Activated CD4-positive, CD25-positive, alpha-beta regulatory T cell (primary cell): ENCODE data around the gene TANGO2.

Experiments
- DNase-seq, 4 experiments: peaks; one replicate each; lab custom pipeline; 2025; lab: John Stamatoyannopoulos, UW

Gene TANGO2

DNA sequence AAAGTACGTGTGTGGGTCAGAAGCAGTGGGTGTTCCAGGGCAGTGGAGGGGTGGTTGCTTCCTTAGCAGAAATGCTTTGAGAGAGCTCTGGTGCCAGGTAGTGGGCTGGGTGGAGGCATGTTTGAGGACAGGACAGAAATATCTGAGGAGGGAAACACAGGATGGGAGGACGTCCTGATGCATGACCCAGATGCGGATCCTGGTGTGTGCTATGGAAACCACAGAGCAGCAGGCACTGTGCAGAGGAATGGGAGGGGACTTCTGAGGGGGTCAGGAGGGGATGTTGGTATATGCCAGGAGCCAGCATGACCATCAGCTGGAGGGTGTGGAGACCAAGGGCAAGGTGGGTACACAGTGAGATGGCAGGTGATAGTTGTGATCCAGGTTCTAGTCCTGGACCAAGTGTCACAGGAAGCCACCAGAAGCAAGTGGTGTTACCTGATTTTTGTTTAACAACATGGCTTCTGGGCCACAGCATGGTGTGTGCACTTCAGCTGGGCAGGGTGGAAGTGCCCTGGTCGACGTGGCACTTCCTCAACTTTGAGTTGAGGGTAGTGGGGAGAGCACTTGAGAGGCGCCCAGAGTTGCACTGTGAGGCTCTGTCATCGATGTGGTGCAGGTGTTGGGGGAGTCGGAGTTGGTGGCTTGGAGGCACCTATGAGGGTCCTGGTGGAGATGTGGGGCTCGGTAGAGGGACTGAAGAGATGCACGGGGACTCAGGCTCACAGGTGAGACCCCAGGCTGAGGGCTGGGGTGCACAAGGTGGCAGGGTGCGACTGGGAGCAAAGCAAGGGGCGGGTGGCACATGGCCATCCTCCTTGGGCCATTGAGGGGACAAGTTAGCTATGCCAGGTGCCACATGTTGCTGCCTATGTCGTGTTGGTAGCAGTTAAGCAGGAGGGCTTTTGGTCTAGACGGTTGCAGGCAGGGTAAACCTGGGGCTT is 66.7 kb downstream of the TANGO2 start:
- DNase-seq, result no peak

- DNase-seq, result no peak
Measured at GRCh38 chr22:20088263-20088648, 67.3 kb downstream of the TANGO2 start.

DNA sequence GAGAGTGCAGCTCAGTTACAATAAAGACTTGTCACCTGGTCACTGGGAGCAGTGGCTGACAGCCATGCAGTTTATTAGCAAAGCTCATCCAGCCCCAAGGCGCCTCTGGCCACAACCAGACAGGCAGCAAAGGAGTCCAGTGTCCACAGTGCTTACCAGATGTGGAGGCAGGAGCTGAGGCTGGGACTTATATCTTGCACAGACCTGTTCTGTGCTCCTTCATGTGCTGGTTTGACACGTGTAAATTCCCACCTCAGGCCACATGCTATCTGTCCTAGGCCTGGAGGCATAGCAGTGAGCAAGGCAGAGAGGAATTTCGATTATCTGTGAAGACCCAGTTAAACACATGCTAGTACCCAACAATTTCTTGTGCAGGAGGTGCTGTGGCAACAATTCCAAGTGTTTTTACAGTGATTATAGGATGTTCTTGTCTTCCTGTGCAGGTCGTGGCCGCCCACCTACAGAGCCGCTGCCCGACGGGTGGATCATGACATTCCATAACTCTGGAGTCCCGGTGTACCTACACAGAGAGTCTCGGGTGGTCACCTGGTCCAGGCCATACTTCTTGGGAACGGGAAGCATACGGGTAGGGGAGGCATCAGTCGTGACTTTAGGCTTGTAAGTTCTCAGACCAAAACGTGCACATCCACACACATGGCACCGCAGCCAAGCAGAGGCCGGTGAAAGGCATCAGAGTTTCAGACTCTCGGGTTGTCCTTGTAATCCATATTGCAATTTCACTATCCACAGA is 68.5 kb downstream of the TANGO2 start:
- no peak for DNase-seq

DNA sequence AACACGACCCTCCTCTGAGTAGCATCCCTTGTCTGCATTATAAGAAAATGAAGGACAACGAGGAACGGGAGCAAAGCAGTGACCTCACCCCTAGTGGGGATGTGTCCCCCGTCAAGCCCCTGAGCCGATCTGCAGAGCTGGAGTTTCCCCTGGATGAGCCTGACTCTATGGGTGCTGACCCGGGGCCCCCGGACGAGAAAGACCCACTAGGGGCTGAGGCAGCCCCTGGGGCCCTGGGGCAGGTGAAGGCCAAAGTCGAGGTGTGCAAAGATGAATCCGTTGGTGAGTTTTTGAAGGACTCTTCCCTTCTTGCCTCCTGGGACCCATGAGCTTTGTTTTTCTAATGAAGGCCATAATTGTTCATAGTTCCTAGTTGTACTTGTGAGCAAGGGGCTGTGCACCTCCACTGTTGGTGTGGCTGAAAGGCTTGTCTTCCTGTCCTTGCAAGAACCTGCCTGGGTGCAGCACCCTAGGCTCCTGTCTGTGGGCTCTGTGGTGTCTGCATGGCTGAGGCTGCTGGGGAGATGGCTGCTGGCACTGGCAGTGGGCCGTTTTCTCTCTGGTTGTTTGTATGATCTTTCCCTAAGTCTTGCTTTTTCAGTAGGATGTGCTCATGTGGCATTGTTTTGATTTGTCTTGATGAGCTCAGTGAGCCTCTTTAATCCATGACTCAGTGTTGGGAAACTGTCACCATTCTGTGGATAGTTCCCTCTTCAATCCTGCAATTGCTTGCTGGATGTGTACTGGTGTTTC is 69.2 kb downstream of the TANGO2 start:
- no peak for DNase-seq

DNA sequence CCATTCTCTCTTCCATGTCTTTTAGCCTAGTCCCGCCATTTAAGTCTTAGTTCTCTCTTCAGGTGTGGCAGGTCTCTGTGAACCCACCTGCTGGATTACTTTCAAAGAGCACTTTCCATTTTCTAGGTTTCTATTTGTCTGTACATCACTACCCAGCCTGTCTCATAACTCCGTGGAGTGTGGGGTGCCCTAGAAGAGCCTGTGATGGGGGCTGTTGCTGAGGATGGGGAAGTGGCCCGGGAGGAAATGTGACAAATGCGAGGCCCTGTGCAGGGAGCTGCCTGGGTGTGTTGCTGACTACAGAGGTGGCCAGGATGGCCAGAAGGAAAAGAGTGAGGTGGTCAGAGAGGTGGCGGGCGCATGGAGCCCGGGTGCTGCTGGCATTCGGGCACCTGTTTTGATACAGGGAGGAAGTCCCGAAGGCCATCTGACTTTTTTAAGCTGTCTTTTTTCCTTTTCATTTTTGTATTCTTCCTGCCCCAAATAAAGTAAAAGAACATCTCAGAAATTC is 69.9 kb downstream of the TANGO2 start:
- no peak for DNase-seq

- DNase-seq, result no peak
Measured at GRCh38 chr22:20091690-20092476, 71.0 kb downstream of the TANGO2 start.

- no peak for DNase-seq
Measured at GRCh38 chr22:20092477-20092854, 71.6 kb downstream of the TANGO2 start.

DNA sequence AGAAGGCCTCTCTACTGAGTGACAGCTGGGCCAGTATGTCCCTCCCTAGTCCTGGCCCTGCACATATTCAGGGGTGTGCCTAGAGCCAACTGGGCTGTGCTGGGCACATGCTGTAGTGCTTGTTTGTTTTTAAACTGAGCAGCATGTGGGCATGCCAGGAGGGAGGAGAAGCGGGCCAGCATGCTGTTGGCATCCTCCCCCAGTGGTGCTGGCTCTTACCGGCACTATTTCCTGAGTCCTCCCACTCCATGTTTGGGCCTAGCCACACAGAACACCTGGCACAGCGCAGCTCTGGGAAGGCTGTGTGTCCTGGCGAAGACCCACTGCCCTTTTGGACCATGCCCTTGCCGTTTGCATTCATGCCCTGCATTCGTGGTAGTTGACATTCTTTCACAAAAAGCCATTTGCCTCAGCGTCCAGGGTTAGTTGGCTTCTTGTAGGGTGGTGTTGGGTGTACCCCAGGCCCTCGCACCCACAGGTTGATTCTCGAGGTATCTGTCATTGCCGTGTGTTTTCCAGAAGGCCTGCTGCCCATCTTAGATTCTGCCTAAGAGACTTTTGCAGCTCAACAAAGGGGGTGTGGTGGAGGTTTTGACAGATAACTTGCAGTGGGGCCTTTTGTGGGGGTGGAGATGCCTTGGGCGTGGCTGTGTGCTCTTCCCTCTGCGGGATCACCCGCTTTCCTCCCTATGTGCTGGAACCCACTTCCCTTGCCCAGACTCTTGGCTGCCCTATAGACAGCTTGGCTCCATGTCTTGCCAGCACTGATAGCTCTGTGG is 72.7 kb downstream of the TANGO2 start:
- DNase-seq, result no peak

GRCh38 chr22:20094197-20094807 is 73.4 kb downstream of the TANGO2 start:
- DNase-seq, result no peak

GRCh38 chr22:20095521-20095920 is 74.6 kb downstream of the TANGO2 start:
- no peak for DNase-seq

GRCh38 chr22:20096574-20097420 is 75.9 kb downstream of the TANGO2 start:
- no peak for DNase-seq

DNA sequence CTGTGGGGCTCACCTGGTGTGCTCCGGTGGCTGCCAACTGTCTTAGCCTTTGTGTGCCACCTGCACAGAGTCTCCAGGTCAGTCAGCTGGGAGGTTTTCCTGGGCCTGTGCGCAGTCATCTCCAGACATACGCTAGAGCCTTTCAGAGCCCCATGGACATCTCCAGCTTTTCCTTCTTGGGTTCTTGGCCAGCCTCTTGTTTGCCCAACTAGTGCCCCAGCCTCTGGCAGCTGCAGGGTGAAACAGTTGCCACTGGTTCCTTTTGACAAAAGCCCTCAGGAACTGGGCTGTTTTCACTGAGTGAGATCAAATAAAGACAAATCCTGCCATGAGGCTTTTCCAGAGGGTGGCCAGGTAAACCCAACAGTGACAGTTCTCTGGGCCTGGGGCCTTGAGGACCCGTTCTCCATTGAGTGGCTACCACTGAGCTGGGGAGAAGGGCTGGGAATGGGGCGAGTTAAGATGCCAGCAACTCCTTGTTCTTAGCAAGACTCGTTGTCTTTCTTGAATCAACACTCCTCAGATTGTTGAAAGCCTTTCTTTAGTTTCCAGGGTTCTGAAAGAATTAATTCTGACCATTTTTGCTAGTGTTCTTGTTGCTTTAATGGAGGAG is 78.3 kb downstream of the TANGO2 start:
- no peak for DNase-seq

GRCh38 chr22:20101638-20102037 is 80.7 kb downstream of the TANGO2 start:
- DNase-seq, result no peak

DNA sequence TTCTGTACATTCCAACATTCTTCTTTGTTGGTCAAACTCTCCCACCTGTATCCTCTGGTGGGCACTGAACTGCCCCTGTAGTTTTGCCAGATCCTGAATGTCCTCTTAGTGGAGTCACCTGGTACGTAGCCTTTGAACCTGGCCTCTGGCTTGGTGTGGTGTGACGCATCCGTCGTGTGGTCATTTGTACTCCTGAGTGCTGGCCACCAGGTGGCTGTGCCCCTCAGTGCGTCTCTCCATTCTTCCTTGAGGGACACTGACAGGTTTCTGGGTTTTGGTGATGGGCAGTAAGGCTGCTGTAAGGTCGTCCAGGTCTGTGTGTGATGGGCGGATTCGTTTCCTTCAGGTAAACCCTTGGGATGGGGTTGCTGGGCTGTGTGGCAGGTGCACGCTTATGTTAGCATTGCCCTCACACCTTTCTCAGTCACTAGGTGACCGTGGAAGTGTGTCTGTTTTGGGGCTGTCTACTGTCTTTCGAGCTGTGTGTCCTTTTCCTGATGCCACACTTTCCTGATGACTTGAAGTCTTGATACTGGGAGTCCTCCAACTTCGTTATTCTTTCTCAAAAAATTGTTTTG is 81.4 kb downstream of the TANGO2 start:
- no peak for DNase-seq

GRCh38 chr22:20105456-20106204 is 84.7 kb downstream of the TANGO2 start:
- no peak for DNase-seq

DNA sequence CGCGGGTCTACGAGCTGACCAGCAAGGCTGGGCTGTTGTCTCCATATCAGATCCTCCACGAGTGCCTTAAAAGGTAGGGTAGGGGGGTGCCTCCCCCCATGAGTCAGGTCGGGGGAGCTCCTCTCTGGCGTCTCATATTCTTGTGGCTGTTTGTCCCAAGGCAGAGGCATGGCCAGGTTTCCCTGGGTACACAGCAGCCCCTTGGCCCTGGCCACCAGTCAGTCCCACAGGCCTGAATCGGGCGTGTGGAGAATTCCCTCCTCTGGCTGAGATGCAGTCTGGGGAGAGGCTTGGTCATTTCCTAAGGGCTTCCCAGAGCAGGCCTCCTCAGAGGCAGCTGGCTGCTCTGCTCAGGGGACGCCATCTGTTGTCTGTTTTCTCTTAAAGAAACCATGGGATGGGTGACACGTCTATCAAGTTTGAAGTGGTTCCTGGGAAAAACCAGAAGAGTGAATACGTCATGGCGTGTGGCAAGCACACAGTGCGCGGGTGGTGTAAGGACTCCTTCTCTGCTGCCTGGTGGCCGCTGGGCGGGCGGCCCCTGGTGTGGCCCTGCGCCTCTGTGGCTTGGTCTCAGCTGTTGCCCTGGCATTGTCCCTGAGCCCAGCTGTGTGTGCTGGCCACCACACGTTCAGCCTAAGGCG is 85.4 kb downstream of the TANGO2 start:
- no peak for DNase-seq

GRCh38 chr22:20106849-20107237 is 85.9 kb downstream of the TANGO2 start:
- DNase-seq, result no peak
